HepG2 (cell line): Measurements from ENCODE around the gene PDLIM4. TPM values are rescaled to one million over a fixed set of nuclear protein-coding genes. Genes with fewer than 3 reads are reported as not detected.

Experiments used
- DMTF1 ChIP-seq: sonication (generic); formaldehyde crosslinking; IDR thresholded peaks from 2 replicates; pipeline ENCODE4 v1.4.0; 2020; ENCODE audit warnings: mild to moderate bottlenecking, missing genetic modification reagents
- GMEB2 ChIP-seq: IDR thresholded peaks from 2 replicates; pipeline ENCODE4 v1.6.1; 2016; ENCODE audit warnings: missing biosample characterization, missing genetic modification reagents, low read depth
- KLF6 ChIP-seq: IDR thresholded peaks from 2 replicates; pipeline ENCODE4 v1.8.0; 2016; ENCODE audit warnings: missing biosample characterization, missing genetic modification reagents
- MTERF4 ChIP-seq: sonication (generic); formaldehyde crosslinking; IDR thresholded peaks from 2 replicates; pipeline ENCODE4 v1.8.0; 2023; ENCODE audit warnings: mild to moderate bottlenecking, missing genetic modification reagents
- NCOA5 ChIP-seq: sonication (generic); formaldehyde crosslinking; IDR thresholded peaks from 2 replicates; pipeline ENCODE4 v1.4.0; 2020; ENCODE audit warnings: missing genetic modification reagents
- PAF1 ChIP-seq: IDR thresholded peaks from 2 replicates; pipeline ENCODE4 v1.6.1; 2016; ENCODE audit warnings: missing genetic modification reagents, missing compliant biosample characterization
- ZBTB7A ChIP-seq: sonication (generic); formaldehyde crosslinking; IDR thresholded peaks from 2 replicates; pipeline ENCODE4 v1.8.0; 2022; ENCODE audit warnings: mild to moderate bottlenecking, missing genetic modification reagents
- ZFP82 ChIP-seq: sonication (generic); formaldehyde crosslinking; IDR thresholded peaks from 2 replicates; pipeline ENCODE4 v1.5.1; 2020; ENCODE audit warnings: mild to moderate bottlenecking, missing genetic modification reagents, borderline replicate concordance
- polyA plus RNA-seq, 8 experiments: library from polyadenylated mRNA; depleted of rRNA in 3 of 8; stranded (reverse) in 7 of 8; unstranded in 1 of 8; fragments of >200 nt; fragmentation: Illumina TruSeq in 4 of 8; extraction: Trizol in 4 of 8; gene quantifications; 2 replicates each; pipeline versions ENCODE4 v1.2.1 to v1.2.3, GENCODE V29; 2011 to 2016; ENCODE audit warnings: low read depth in 4 of 8, missing spikeins in 1 of 8, mixed read lengths in 1 of 8; ENCODE audit not compliant: insufficient read depth in 1 of 8
- total RNA-seq, 5 experiments: library from RNA; depleted of rRNA; stranded (reverse); fragments of >200 nt; fragmentation: Illumina TruSeq; extraction: Trizol; gene quantifications; 2 replicates each; pipeline ENCODE4 v1.2.3, GENCODE V29; 2016; ENCODE audit warnings: low read depth in 1 of 5

PDLIM4 gene
- total and polyA plus RNA-seq, 2 of the 13 experiments (the other 11 are each of a cell fraction or from before 2014, with no cell fraction given) = 1.1 to 2.3 TPM

- TF ChIP-seq MTERF4 (CRISPR knock-in tag) (no peak), ZFP82 (no peak), ZBTB7A (no peak), PAF1 (no peak), GMEB2 (CRISPR knock-in tag) (no peak), KLF6 (CRISPR knock-in tag) (no peak), DMTF1 (CRISPR knock-in tag) (no peak), NCOA5 (no peak)
Observed at GRCh38 chr5:132260714-132261551, 3.4 kb downstream of the PDLIM4 start (continued).
